Activated T-helper 17 cell treated with anti-CD3 and anti-CD28 coated beads, Interleukin-2, amount 50 U/mL, for 72 hours (primary cell): ENCODE results near the gene RAP1GAP2. TPM values are rescaled to one million over a fixed set of nuclear protein-coding genes. Genes with fewer than 3 reads are reported as not detected.

Experiments used
- ATAC-seq: fragments of 150-1000 bp; cut with Tn5 transposase; replicated peaks from 2 replicates; pipeline ENCODE4 v1.10.0; 2021; ENCODE audit warnings: mild to moderate bottlenecking, moderate library complexity
- H3K27ac Mint-ChIP-seq: one replicate; pipeline ENCODE4 v1.8.0; 2022; ENCODE audit warnings: mixed read lengths
- H3K27me3 Mint-ChIP-seq: one replicate; pipeline ENCODE4 v1.8.0; 2022; ENCODE audit warnings: mixed read lengths
- H3K36me3 Mint-ChIP-seq: one replicate; pipeline ENCODE4 v1.8.0; 2022; ENCODE audit warnings: low read depth, mild to moderate bottlenecking, mixed read lengths
- H3K4me1 Mint-ChIP-seq: one replicate; pipeline ENCODE4 v1.8.0; 2022; ENCODE audit warnings: mixed read lengths
- H3K4me3 Mint-ChIP-seq: one replicate; pipeline ENCODE4 v1.8.0; 2022; ENCODE audit warnings: mild to moderate bottlenecking, mixed read lengths
- H3K9me3 Mint-ChIP-seq: one replicate; pipeline ENCODE4 v1.8.0; 2022; ENCODE audit warnings: mixed read lengths
- total RNA-seq, 2 donors: library from RNA; stranded (reverse); gene quantifications; one replicate each; pipeline ENCODE4 v1.2.3, GENCODE V29; 2022

The RAP1GAP2 gene
- total RNA-seq, 2 donors from 2014 or later, result 0.77 to 1.6 TPM

- ATAC-seq, result no peak
- Mint-ChIP-seq H3K4me3 (no peak overlapping the region), H3K4me1 (peaks cover 5% of the 10 kb centered on the region), H3K27ac (no peak overlapping the region), H3K27me3 (no peaks in the 10 kb centered on the region), H3K9me3 (no peaks in the 10 kb centered on the region), H3K36me3 (no peaks in the 10 kb centered on the region)
These were observed 67.0 kb downstream of the RAP1GAP2 start for GRCh38 chr17:2863204-2863603.

GRCh38 chr17:2865228-2865627 is 69.0 kb downstream of the RAP1GAP2 start:
- Mint-ChIP-seq H3K36me3 (no peaks in the 10 kb centered on the region), H3K27ac (no peak overlapping the region), H3K9me3 (no peaks in the 10 kb centered on the region), H3K4me3 (no peak overlapping the region), H3K4me1 (peaks cover 9% of the 10 kb centered on the region), H3K27me3 (no peaks in the 10 kb centered on the region)
- ATAC-seq, result no peak

- Mint-ChIP-seq H3K27ac (peak overlapping the region; percentile 65), H3K4me1 (peaks cover 5% of the 10 kb centered on the region), H3K9me3 (no peaks in the 10 kb centered on the region), H3K27me3 (no peaks in the 10 kb centered on the region), H3K36me3 (no peaks in the 10 kb centered on the region), H3K4me3 (no peak overlapping the region)
- no peak for ATAC-seq
These were observed 71.5 kb downstream of the RAP1GAP2 start for GRCh38 chr17:2867441-2868424.

- H3K4me3 Mint-ChIP-seq, result no peak overlapping the region
- no peaks in the 10 kb centered on the region for H3K9me3 Mint-ChIP-seq
- no peaks in the 10 kb centered on the region for H3K27me3 Mint-ChIP-seq
- no peaks in the 10 kb centered on the region for H3K36me3 Mint-ChIP-seq
- ATAC-seq, result no peak
- H3K27ac Mint-ChIP-seq, result no peak overlapping the region
- peaks cover 5% of the 10 kb centered on the region for H3K4me1 Mint-ChIP-seq
These were observed 73.4 kb downstream of the RAP1GAP2 start for GRCh38 chr17:2869604-2870003.

- no peak overlapping the region for H3K4me3 Mint-ChIP-seq
- ATAC-seq, result no peak
- peaks cover 12% of the 10 kb centered on the region for H3K4me1 Mint-ChIP-seq
- no peaks in the 10 kb centered on the region for H3K36me3 Mint-ChIP-seq
- no peaks in the 10 kb centered on the region for H3K9me3 Mint-ChIP-seq
- no peaks in the 10 kb centered on the region for H3K27me3 Mint-ChIP-seq
- H3K27ac Mint-ChIP-seq, result no peak overlapping the region
These were observed 75.0 kb downstream of the RAP1GAP2 start for GRCh38 chr17:2871205-2871604.

GRCh38 chr17:2871720-2872119 is 75.5 kb downstream of the RAP1GAP2 start:
- Mint-ChIP-seq H3K4me3 (no peak overlapping the region), H3K36me3 (no peaks in the 10 kb centered on the region), H3K27me3 (no peaks in the 10 kb centered on the region), H3K4me1 (peaks cover 12% of the 10 kb centered on the region), H3K9me3 (no peaks in the 10 kb centered on the region), H3K27ac (no peak overlapping the region)
- ATAC-seq, result no peak

GRCh38 chr17:2872282-2872681 is 76.0 kb downstream of the RAP1GAP2 start:
- no peaks in the 10 kb centered on the region for H3K36me3 Mint-ChIP-seq
- no peaks in the 10 kb centered on the region for H3K27me3 Mint-ChIP-seq
- no peak overlapping the region for H3K4me3 Mint-ChIP-seq
- H3K27ac Mint-ChIP-seq, result no peak overlapping the region
- peaks cover 12% of the 10 kb centered on the region for H3K4me1 Mint-ChIP-seq
- ATAC-seq, result no peak
- no peaks in the 10 kb centered on the region for H3K9me3 Mint-ChIP-seq

- H3K27ac Mint-ChIP-seq, result peak overlapping the region; percentile 73
- no peak for ATAC-seq
- H3K4me3 Mint-ChIP-seq, result no peak overlapping the region
- H3K27me3 Mint-ChIP-seq, result no peaks in the 10 kb centered on the region
- no peaks in the 10 kb centered on the region for H3K36me3 Mint-ChIP-seq
- H3K9me3 Mint-ChIP-seq, result no peaks in the 10 kb centered on the region
- peaks cover 14% of the 10 kb centered on the region for H3K4me1 Mint-ChIP-seq
These were observed 78.0 kb downstream of the RAP1GAP2 start for GRCh38 chr17:2874189-2874686.

- no peaks in the 10 kb centered on the region for H3K27me3 Mint-ChIP-seq
- H3K9me3 Mint-ChIP-seq, result no peaks in the 10 kb centered on the region
These were observed 79.4 kb downstream of the RAP1GAP2 start for GRCh38 chr17:2875608-2876007.

GRCh38 chr17:2876467-2876866 is 80.2 kb downstream of the RAP1GAP2 start:
- Mint-ChIP-seq H3K36me3 (no peaks in the 10 kb centered on the region), H3K27ac (no peak overlapping the region), H3K4me3 (no peak overlapping the region), H3K4me1 (peaks cover 21% of the 10 kb centered on the region), H3K27me3 (no peaks in the 10 kb centered on the region), H3K9me3 (no peaks in the 10 kb centered on the region)
- no peak for ATAC-seq

More at GRCh38 chr17:2875608-2876007, 79.4 kb downstream of the RAP1GAP2 start:
- peaks cover 21% of the 10 kb centered on the region for H3K4me1 Mint-ChIP-seq
- no peak for ATAC-seq
- H3K27ac Mint-ChIP-seq, result no peak overlapping the region
- no peaks in the 10 kb centered on the region for H3K36me3 Mint-ChIP-seq
- no peak overlapping the region for H3K4me3 Mint-ChIP-seq

- ATAC-seq, result no peak
- Mint-ChIP-seq H3K4me3 (no peak overlapping the region), H3K9me3 (no peaks in the 10 kb centered on the region), H3K36me3 (no peaks in the 10 kb centered on the region), H3K27me3 (no peaks in the 10 kb centered on the region), H3K4me1 (peaks cover 27% of the 10 kb centered on the region), H3K27ac (no peak overlapping the region)
These were observed 82.6 kb downstream of the RAP1GAP2 start for GRCh38 chr17:2878751-2879254.

GRCh38 chr17:2880050-2880449 is 83.8 kb downstream of the RAP1GAP2 start:
- H3K36me3 Mint-ChIP-seq, result no peaks in the 10 kb centered on the region
- H3K4me3 Mint-ChIP-seq, result no peak overlapping the region
- ATAC-seq, result no peak
- H3K4me1 Mint-ChIP-seq, result peaks cover 27% of the 10 kb centered on the region
- no peaks in the 10 kb centered on the region for H3K9me3 Mint-ChIP-seq
- H3K27ac Mint-ChIP-seq, result no peak overlapping the region
- no peaks in the 10 kb centered on the region for H3K27me3 Mint-ChIP-seq

GRCh38 chr17:2881295-2881694 is 85.1 kb downstream of the RAP1GAP2 start:
- Mint-ChIP-seq H3K9me3 (no peaks in the 10 kb centered on the region), H3K27ac (no peak overlapping the region), H3K4me1 (peaks cover 19% of the 10 kb centered on the region), H3K4me3 (no peak overlapping the region), H3K27me3 (no peaks in the 10 kb centered on the region), H3K36me3 (no peaks in the 10 kb centered on the region)
- ATAC-seq, result no peak

- peaks cover 13% of the 10 kb centered on the region for H3K4me1 Mint-ChIP-seq
- no peak overlapping the region for H3K4me3 Mint-ChIP-seq
- ATAC-seq, result no peak
- H3K27ac Mint-ChIP-seq, result no peak overlapping the region
- H3K9me3 Mint-ChIP-seq, result no peaks in the 10 kb centered on the region
- no peaks in the 10 kb centered on the region for H3K27me3 Mint-ChIP-seq
- no peaks in the 10 kb centered on the region for H3K36me3 Mint-ChIP-seq
These were observed 87.4 kb downstream of the RAP1GAP2 start for GRCh38 chr17:2883544-2884213.
